PFSK-1 (cell line): ENCODE measurements around the gene ARFGAP1.

Experiments used
- FOXP2 ChIP-seq: optimal IDR thresholded peaks from 2 replicates; pipeline ENCODE3; 2011; ENCODE audit warnings: borderline replicate concordance, control low read depth, inconsistent platforms; ENCODE audit not compliant: insufficient read depth; ENCODE audit errors: extremely low read length, extremely low read depth
- POLR2AphosphoS5 ChIP-seq: IDR thresholded peaks from 2 replicates; pipeline ENCODE4 v1.6.1; 2012; ENCODE audit warnings: low read depth, mild to moderate bottlenecking, control low read depth, low read length, moderate library complexity
- SIN3A ChIP-seq: IDR thresholded peaks from 2 replicates; pipeline ENCODE4 v1.6.1; 2012; ENCODE audit warnings: mild to moderate bottlenecking, low read length, moderate library complexity, borderline replicate concordance; ENCODE audit not compliant: insufficient read depth
- TAF1 ChIP-seq: IDR thresholded peaks from 2 replicates; pipeline ENCODE4 v1.6.1; 2012; ENCODE audit warnings: low read length, control low read depth, borderline replicate concordance; ENCODE audit not compliant: insufficient read depth
- TF ChIP-seq, protein P1 (sequence below), 2 experiments: IDR thresholded peaks; 2 replicates each; pipeline versions ENCODE4 v1.6.1 to v1.8.0; 2011 to 2012; ENCODE audit warnings: low read depth in 2 of 2, low read length in 2 of 2, control low read depth in 1 of 2, inconsistent platforms in 1 of 2, mild to moderate bottlenecking in 1 of 2, moderate library complexity in 1 of 2; ENCODE audit not compliant: insufficient read depth in 1 of 2

DNA sequence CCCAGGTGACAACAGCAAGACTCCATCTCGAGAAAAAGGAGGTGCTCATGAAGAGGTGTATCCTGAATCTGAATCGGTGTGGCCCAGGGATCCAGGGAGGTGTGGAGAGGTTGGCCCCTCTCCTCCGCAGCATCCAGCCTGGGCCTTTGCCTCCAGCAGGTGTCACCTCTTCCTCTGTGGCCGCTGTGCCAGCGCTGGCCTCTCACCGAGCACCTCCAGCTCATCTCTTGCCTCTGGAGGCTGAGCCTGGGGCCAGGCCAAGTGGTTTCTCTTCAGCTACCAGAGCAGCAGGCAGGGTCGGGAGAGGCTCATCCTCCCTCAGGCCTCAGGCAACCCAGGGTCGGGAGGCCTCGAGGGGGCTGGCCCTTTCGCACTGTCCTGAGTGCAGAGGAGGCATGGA is 19.2 kb downstream of the ARFGAP1 start:
- TF ChIP-seq POLR2AphosphoS5 (no peak), FOXP2 (no peak), SIN3A (no peak), TAF1 (no peak)
- TF ChIP-seq, protein P1, sequence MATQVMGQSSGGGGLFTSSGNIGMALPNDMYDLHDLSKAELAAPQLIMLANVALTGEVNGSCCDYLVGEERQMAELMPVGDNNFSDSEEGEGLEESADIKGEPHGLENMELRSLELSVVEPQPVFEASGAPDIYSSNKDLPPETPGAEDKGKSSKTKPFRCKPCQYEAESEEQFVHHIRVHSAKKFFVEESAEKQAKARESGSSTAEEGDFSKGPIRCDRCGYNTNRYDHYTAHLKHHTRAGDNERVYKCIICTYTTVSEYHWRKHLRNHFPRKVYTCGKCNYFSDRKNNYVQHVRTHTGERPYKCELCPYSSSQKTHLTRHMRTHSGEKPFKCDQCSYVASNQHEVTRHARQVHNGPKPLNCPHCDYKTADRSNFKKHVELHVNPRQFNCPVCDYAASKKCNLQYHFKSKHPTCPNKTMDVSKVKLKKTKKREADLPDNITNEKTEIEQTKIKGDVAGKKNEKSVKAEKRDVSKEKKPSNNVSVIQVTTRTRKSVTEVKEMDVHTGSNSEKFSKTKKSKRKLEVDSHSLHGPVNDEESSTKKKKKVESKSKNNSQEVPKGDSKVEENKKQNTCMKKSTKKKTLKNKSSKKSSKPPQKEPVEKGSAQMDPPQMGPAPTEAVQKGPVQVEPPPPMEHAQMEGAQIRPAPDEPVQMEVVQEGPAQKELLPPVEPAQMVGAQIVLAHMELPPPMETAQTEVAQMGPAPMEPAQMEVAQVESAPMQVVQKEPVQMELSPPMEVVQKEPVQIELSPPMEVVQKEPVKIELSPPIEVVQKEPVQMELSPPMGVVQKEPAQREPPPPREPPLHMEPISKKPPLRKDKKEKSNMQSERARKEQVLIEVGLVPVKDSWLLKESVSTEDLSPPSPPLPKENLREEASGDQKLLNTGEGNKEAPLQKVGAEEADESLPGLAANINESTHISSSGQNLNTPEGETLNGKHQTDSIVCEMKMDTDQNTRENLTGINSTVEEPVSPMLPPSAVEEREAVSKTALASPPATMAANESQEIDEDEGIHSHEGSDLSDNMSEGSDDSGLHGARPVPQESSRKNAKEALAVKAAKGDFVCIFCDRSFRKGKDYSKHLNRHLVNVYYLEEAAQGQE (IDR thresholded peaks at IDR 0.05; ENCODE audit: insufficient read depth in 1 of 2, low read depth in 2 of 2, low read length in 2 of 2): no peak
